HFFc6 (cell line): ENCODE data around the gene MED15. TPM values are rescaled to one million over a fixed set of nuclear protein-coding genes. Genes with fewer than 3 reads are reported as not detected.

ENCODE experiments used
- DNase-seq: peaks from one replicate; pipeline ENCODE4 v3.0.0-alpha.2; 2018
- H3K27ac Mint-ChIP-seq: 2 replicates; pipeline ENCODE4 v1.8.0; 2020; ENCODE audit warnings: mild to moderate bottlenecking, mixed read lengths
- H3K27me3 Mint-ChIP-seq: 2 replicates; pipeline ENCODE4 v1.8.0; 2021; ENCODE audit warnings: mild to moderate bottlenecking, moderate library complexity, mixed read lengths; ENCODE audit not compliant: insufficient read depth
- H3K36me3 Mint-ChIP-seq: 2 replicates; pipeline ENCODE4 v1.8.0; 2021; ENCODE audit warnings: low read depth, mixed read lengths
- H3K4me1 Mint-ChIP-seq: 2 replicates; pipeline ENCODE4 v1.8.0; 2020; ENCODE audit warnings: low read depth, mixed read lengths
- H3K4me3 Mint-ChIP-seq: 2 replicates; pipeline ENCODE4 v1.8.0; 2020; ENCODE audit warnings: mild to moderate bottlenecking, moderate library complexity, mixed read lengths
- H3K9me3 Mint-ChIP-seq: 2 replicates; pipeline ENCODE4 v1.8.0; 2020; ENCODE audit warnings: mild to moderate bottlenecking, mixed read lengths
- CTCF ChIP-seq: fragments of 200-600 bp; sonication (generic); IDR thresholded peaks from 2 replicates; pipeline ENCODE4 v1.5.0; 2021; ENCODE audit warnings: antibody characterized with exemption, mild to moderate bottlenecking
- total RNA-seq, 6 experiments: library from RNA; stranded (reverse); fragmentation: NEBNext Ultra II Directional; extraction: Animal tissue kit (Norgen Biotek cat#: 25700); gene quantifications; 2 replicates in 1 of 6; 3 replicates in 5 of 6; pipeline ENCODE4 v1.2.3, GENCODE V29; 2021

MED15 gene
- total RNA-seq, 6 experiments from 2014 or later: 128 to 148 (median 136) TPM

DNA sequence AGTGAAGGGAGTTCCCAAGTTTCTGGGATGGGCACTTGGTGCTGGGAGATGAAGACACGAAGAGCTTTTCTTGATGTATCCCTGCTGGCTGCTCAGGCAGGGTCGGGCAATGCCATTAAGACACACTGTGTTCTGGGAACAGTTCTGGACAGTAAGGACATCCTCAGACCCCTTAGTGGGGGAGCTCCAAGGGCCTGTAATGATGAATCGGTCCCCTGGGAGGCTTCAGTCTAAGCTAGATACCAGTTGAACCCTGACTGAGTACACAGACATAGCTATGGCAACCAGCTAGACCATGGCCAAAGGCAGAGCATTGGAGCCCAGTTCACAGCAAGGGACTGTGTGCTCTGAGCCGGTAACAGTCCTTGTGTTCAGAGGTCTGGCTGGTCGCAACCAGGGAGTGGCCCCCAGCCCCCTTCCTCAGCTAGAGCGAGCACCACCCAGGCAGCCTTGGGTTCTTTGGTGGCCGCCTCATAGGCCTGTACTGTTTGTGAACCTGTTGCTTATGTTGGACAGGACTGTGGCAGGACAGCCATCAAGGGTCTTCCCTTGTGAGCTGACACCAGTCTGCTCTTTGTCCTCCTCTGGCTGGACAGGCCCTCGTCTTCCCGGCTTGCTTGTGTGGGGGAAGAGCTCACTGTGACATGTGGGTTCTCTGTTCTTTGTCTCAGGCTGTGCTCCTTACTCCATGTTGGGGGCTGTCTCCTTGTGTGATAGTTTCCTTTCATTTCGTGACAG is 25.0 kb downstream of the MED15 start:
- no peak for DNase-seq
- Mint-ChIP-seq H3K4me1 (peaks cover 77% of the 10 kb centered on the region), H3K27me3 (peaks cover 12% of the 10 kb centered on the region), H3K27ac (peak overlapping the region; percentile 99), H3K4me3 (peak overlapping the region; percentile 71), H3K36me3 (peaks cover 29% of the 10 kb centered on the region), H3K9me3 (no peaks in the 10 kb centered on the region)
- no peak for TF ChIP-seq CTCF

GRCh38 chr22:20533095-20533878 is 25.9 kb downstream of the MED15 start:
- H3K27me3 Mint-ChIP-seq: peaks cover 12% of the 10 kb centered on the region
- H3K27ac Mint-ChIP-seq: peak overlapping the region; percentile 99
- H3K4me3 Mint-ChIP-seq: peak overlapping the region; percentile 32
- no peaks in the 10 kb centered on the region for H3K9me3 Mint-ChIP-seq
- H3K4me1 Mint-ChIP-seq: peaks cover 70% of the 10 kb centered on the region
- peaks cover 30% of the 10 kb centered on the region for H3K36me3 Mint-ChIP-seq
- no peak for TF ChIP-seq CTCF
- DNase-seq: no peak

GRCh38 chr22:20533879-20534265 is 26.5 kb downstream of the MED15 start:
- Mint-ChIP-seq H3K4me3 (peak overlapping the region; percentile 25; the same call in 1 of the 2 replicates), H3K4me1 (peaks cover 67% of the 10 kb centered on the region), H3K27ac (peak overlapping the region; percentile 99), H3K36me3 (peaks cover 31% of the 10 kb centered on the region), H3K27me3 (peaks cover 12% of the 10 kb centered on the region), H3K9me3 (no peaks in the 10 kb centered on the region)
- TF ChIP-seq CTCF: no peak
- DNase-seq: no peak

GRCh38 chr22:20536590-20537324 is 29.3 kb downstream of the MED15 start:
- DNase-seq: no peak
- peak overlapping the region; percentile 75 for H3K27ac Mint-ChIP-seq
- TF ChIP-seq CTCF: no peak
- no peaks in the 10 kb centered on the region for H3K9me3 Mint-ChIP-seq
- peaks cover 52% of the 10 kb centered on the region for H3K4me1 Mint-ChIP-seq
- no peak overlapping the region for H3K4me3 Mint-ChIP-seq
- H3K36me3 Mint-ChIP-seq: peaks cover 46% of the 10 kb centered on the region
- peaks cover 12% of the 10 kb centered on the region for H3K27me3 Mint-ChIP-seq

- no peak for TF ChIP-seq CTCF
- no peak for DNase-seq
- Mint-ChIP-seq H3K4me1 (peaks cover 52% of the 10 kb centered on the region), H3K36me3 (peaks cover 46% of the 10 kb centered on the region), H3K27ac (peak overlapping the region; percentile 14; the same call in 1 of the 2 replicates), H3K9me3 (no peaks in the 10 kb centered on the region), H3K27me3 (peaks cover 11% of the 10 kb centered on the region), H3K4me3 (no peak overlapping the region)
Measured at GRCh38 chr22:20537325-20537756, 29.9 kb downstream of the MED15 start.
